GM19372 (cell line): ENCODE measurements around the gene CSF3R.
"Not testable (repeated sequence)": the region's sequence is repeated elsewhere in the genome, so short reads cannot be mapped to it uniquely, and the experiment has no call there.

ENCODE experiments used
- ATAC-seq: cut with Tn5 transposase; IDR thresholded peaks from one replicate; pipeline ENCODE4 v1.9.1; 2021; ENCODE audit warnings: mild to moderate bottlenecking, low read depth, moderate library complexity; ENCODE audit not compliant: unreplicated experiment

CSF3R gene

GRCh38 chr1:36486093-36486438 is 3.4 kb upstream of the CSF3R start:
- no peak for ATAC-seq

GRCh38 chr1:36484099-36484498 is 1.4 kb upstream of the CSF3R start:
- no peak for ATAC-seq

- no peak for ATAC-seq
Measured at GRCh38 chr1:36481771-36482723, 666 bp downstream of the CSF3R start.

GRCh38 chr1:36481091-36481490 is 1.6 kb downstream of the CSF3R start:
- no peak for ATAC-seq

GRCh38 chr1:36480161-36480560 is 2.6 kb downstream of the CSF3R start:
- no peak for ATAC-seq

- no peak for ATAC-seq
Measured at GRCh38 chr1:36479505-36480051, 3.1 kb downstream of the CSF3R start.

- ATAC-seq = not testable (repeated sequence)
Measured at GRCh38 chr1:36477615-36478014, 5.1 kb downstream of the CSF3R start.

- ATAC-seq = no peak
Measured at GRCh38 chr1:36476945-36477344, 5.8 kb downstream of the CSF3R start.

GRCh38 chr1:36475910-36476604 is 6.7 kb downstream of the CSF3R start:
- ATAC-seq = no peak

- no peak for ATAC-seq
Measured at GRCh38 chr1:36475341-36475740, 7.4 kb downstream of the CSF3R start.

- no peak for ATAC-seq
Measured at GRCh38 chr1:36472656-36473055, 10.1 kb downstream of the CSF3R start.

GRCh38 chr1:36471830-36472641 is 10.7 kb downstream of the CSF3R start:
- ATAC-seq = no peak

- ATAC-seq = no peak
Measured at GRCh38 chr1:36469163-36469562, 13.6 kb downstream of the CSF3R start.

- no peak for ATAC-seq
Measured at GRCh38 chr1:36467700-36468455, 14.8 kb downstream of the CSF3R start.

- ATAC-seq = no peak
Measured at GRCh38 chr1:36467027-36467410, 15.7 kb downstream of the CSF3R start.

GRCh38 chr1:36466370-36467026 is 16.2 kb downstream of the CSF3R start:
- ATAC-seq = no peak

GRCh38 chr1:36465731-36466369 is 16.9 kb downstream of the CSF3R start:
- ATAC-seq = no peak

GRCh38 chr1:36464605-36465393 is 17.9 kb downstream of the CSF3R start:
- ATAC-seq = peak; percentile 22
